ENCODE measurements around the gene ADH5.
"Not testable (repeated sequence)": the region's sequence is repeated elsewhere in the genome, so short reads cannot be mapped to it uniquely, and the experiment has no call there.

The ADH5 gene

GRCh38 chr4:99027304-99027703, 61.3 kb downstream of the ADH5 start:
- H3K9ac ChIP-seq (ENCODE audit: low read depth, low read length): no peak overlapping the region
- no peak overlapping the region for H3K4me2 ChIP-seq (ENCODE audit: low read length)
- peaks cover 11% of the 10 kb centered on the region for H3K36me3 ChIP-seq (ENCODE audit: insufficient read depth, low read length)
- H3K4me1 ChIP-seq (ENCODE audit: control insufficient read depth, insufficient read depth, low read length): no peaks in the 10 kb centered on the region
- no peaks in the 10 kb centered on the region for H3K9me3 ChIP-seq (replicated peaks; ENCODE audit: low read length)
- H3K27me3 ChIP-seq (ENCODE audit: control insufficient read depth, insufficient read depth, low read length): no peaks in the 10 kb centered on the region
- H3K4me3 ChIP-seq (ENCODE audit: low read length): no peak overlapping the region

GRCh38 chr4:99025506-99025905, 63.1 kb downstream of the ADH5 start:
- no peaks in the 10 kb centered on the region for H3K4me1 ChIP-seq (ENCODE audit: control insufficient read depth, insufficient read depth, low read length)
- H3K4me2 ChIP-seq (ENCODE audit: low read length): no peak overlapping the region
- no peak overlapping the region for H3K4me3 ChIP-seq (ENCODE audit: low read length)
- H3K36me3 ChIP-seq (ENCODE audit: insufficient read depth, low read length): peaks cover 3% of the 10 kb centered on the region
- no peaks in the 10 kb centered on the region for H3K27me3 ChIP-seq (ENCODE audit: control insufficient read depth, insufficient read depth, low read length)
- peaks cover 2% of the 10 kb centered on the region for H3K9me3 ChIP-seq (replicated peaks; ENCODE audit: low read length)
- no peak overlapping the region for H3K9ac ChIP-seq (ENCODE audit: low read depth, low read length)

DNA sequence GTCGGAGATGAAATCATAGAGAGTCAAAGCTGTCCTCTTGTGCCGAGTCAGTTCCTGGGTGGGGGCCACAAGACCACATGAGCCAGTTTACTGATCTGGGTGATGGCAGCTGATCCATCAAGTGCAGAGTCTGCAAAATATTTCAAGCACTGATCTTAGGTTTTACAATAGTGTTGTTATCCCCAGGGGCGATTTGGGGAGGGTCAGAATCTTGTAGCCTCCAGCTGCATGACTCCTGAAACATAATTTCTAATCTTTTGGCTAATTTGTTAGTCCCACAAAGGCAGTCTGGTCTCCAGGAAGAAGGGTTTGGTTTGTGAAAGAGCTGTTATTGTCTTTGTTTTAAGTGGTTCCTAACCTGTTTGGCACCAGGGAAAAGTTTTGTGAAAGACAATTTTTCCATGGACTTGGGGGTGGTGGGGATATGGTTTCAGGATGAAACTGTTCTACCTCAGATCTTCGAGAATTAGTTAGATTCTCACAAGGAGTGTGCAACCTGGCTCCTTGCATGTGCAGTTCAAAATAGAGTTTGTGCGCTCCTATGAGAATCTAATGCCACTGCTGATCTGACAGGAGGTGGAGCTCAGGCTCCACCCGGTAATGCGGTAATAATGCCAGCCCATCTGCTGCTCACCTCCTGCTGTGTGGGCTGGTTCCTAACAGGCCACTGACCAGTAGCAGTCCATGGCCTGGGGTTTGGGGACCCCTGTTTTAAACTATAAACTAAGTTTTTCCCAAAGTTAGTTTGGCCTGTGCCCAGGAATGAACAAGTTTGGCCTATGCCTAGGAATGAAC, 63.9 kb downstream of the ADH5 start:
- H3K9ac ChIP-seq (ENCODE audit: low read depth, low read length): no peak overlapping the region
- no peak overlapping the region for H3K4me3 ChIP-seq (ENCODE audit: low read length)
- H3K27me3 ChIP-seq (ENCODE audit: control insufficient read depth, insufficient read depth, low read length): no peaks in the 10 kb centered on the region
- no peaks in the 10 kb centered on the region for H3K4me1 ChIP-seq (ENCODE audit: control insufficient read depth, insufficient read depth, low read length)
- no peaks in the 10 kb centered on the region for H3K36me3 ChIP-seq (ENCODE audit: insufficient read depth, low read length)
- peaks cover 6% of the 10 kb centered on the region for H3K9me3 ChIP-seq (replicated peaks; ENCODE audit: low read length)
- no peak overlapping the region for H3K4me2 ChIP-seq (ENCODE audit: low read length)

GRCh38 chr4:99023800-99024251, 64.8 kb downstream of the ADH5 start:
- H3K4me3 ChIP-seq (ENCODE audit: low read length); H3K36me3 ChIP-seq (ENCODE audit: insufficient read depth, low read length); H3K4me1 ChIP-seq (ENCODE audit: control insufficient read depth, insufficient read depth, low read length); H3K4me2 ChIP-seq (ENCODE audit: low read length); H3K9ac ChIP-seq (ENCODE audit: low read depth, low read length); H3K27me3 ChIP-seq (ENCODE audit: control insufficient read depth, insufficient read depth, low read length); H3K9me3 ChIP-seq (replicated peaks; ENCODE audit: low read length): not testable (repeated sequence)

GRCh38 chr4:99022566-99022965, 66.0 kb downstream of the ADH5 start:
- Histone ChIP-seq H3K9me3 (replicated peaks; ENCODE audit: low read length) (peaks cover 6% of the 10 kb centered on the region), H3K4me3 (ENCODE audit: low read length) (no peak overlapping the region), H3K9ac (ENCODE audit: low read depth, low read length) (no peak overlapping the region), H3K36me3 (ENCODE audit: insufficient read depth, low read length) (no peaks in the 10 kb centered on the region), H3K4me1 (ENCODE audit: control insufficient read depth, insufficient read depth, low read length) (no peaks in the 10 kb centered on the region), H3K4me2 (ENCODE audit: low read length) (no peak overlapping the region), H3K27me3 (ENCODE audit: control insufficient read depth, insufficient read depth, low read length) (no peaks in the 10 kb centered on the region)

GRCh38 chr4:99021386-99021785, 67.2 kb downstream of the ADH5 start:
- no peak overlapping the region for H3K4me3 ChIP-seq (ENCODE audit: low read length)
- H3K36me3 ChIP-seq (ENCODE audit: insufficient read depth, low read length): no peaks in the 10 kb centered on the region
- H3K4me2 ChIP-seq (ENCODE audit: low read length): no peak overlapping the region
- no peaks in the 10 kb centered on the region for H3K4me1 ChIP-seq (ENCODE audit: control insufficient read depth, insufficient read depth, low read length)
- peaks cover 6% of the 10 kb centered on the region for H3K9me3 ChIP-seq (replicated peaks; ENCODE audit: low read length)
- H3K27me3 ChIP-seq (ENCODE audit: control insufficient read depth, insufficient read depth, low read length): no peaks in the 10 kb centered on the region
- no peak overlapping the region for H3K9ac ChIP-seq (ENCODE audit: low read depth, low read length)
